GM23338 (cell line): ENCODE data around the gene VPS36. TPM values are rescaled to one million over a fixed set of nuclear protein-coding genes. Genes with fewer than 3 reads are reported as not detected.
"Not testable (repeated sequence)": the region's sequence is repeated elsewhere in the genome, so short reads cannot be mapped to it uniquely, and the experiment has no call there.

Experiments
- ATAC-seq: fragments of 200-7000 bp; cut with Tn5 transposase; 3 replicates; pipeline ENCODE4 v1.9.1; 2020
- DNase-seq: peaks from one replicate; pipeline ENCODE4 v3.0.0-alpha.2; 2015; ENCODE audit warnings: low spot score
- H2AFZ ChIP-seq: fragments of 200-600 bp; sonication (generic); 2 replicates; pipeline ENCODE4 v1.8.0; 2016; ENCODE audit warnings: antibody characterized with exemption, mild to moderate bottlenecking, moderate library complexity
- H3F3A ChIP-seq: fragments of 200-600 bp; sonication (generic); replicated peaks from 2 replicates; pipeline ENCODE4 v1.8.0; 2017; ENCODE audit warnings: antibody characterized with exemption, mixed run types, low read depth
- H3K27ac ChIP-seq: fragments of 200-600 bp; sonication (generic); 2 replicates; pipeline ENCODE4 v1.6.1; 2016; ENCODE audit warnings: low read depth
- H3K27me3 ChIP-seq: fragments of 200-600 bp; sonication (generic); 2 replicates; pipeline ENCODE4 v1.8.0; 2016; ENCODE audit warnings: mild to moderate bottlenecking, mixed run types, moderate library complexity; ENCODE audit not compliant: insufficient read depth
- H3K36me3 ChIP-seq: fragments of 200-600 bp; sonication (generic); 2 replicates; pipeline ENCODE4 v1.8.0; 2016; ENCODE audit warnings: mild to moderate bottlenecking; ENCODE audit not compliant: insufficient read depth
- H3K4me1 ChIP-seq: fragments of 200-600 bp; sonication (generic); 2 replicates; pipeline ENCODE4 v1.8.0; 2016; ENCODE audit warnings: mild to moderate bottlenecking, moderate library complexity; ENCODE audit not compliant: insufficient read depth
- H3K4me2 ChIP-seq: fragments of 200-600 bp; sonication (generic); 2 replicates; pipeline ENCODE4 v1.7.1; 2017; ENCODE audit warnings: mixed run types
- H3K4me3 ChIP-seq: fragments of 200-600 bp; sonication (generic); 2 replicates; pipeline ENCODE4 v1.6.1; 2016; ENCODE audit warnings: mixed run types
- H3K79me2 ChIP-seq: fragments of 200-600 bp; sonication (generic); replicated peaks from 2 replicates; pipeline ENCODE4 v1.8.0; 2017; ENCODE audit warnings: mild to moderate bottlenecking; ENCODE audit not compliant: insufficient read depth
- H3K9me2 ChIP-seq: fragments of 200-600 bp; sonication (generic); 2 replicates; pipeline ENCODE4 v1.8.0; 2017; ENCODE audit not compliant: insufficient read depth
- H4K20me1 ChIP-seq: fragments of 200-600 bp; sonication (generic); replicated peaks from 2 replicates; pipeline ENCODE4 v1.8.0; 2017; ENCODE audit warnings: mild to moderate bottlenecking; ENCODE audit not compliant: insufficient read depth
- H3K27ac Mint-ChIP-seq: 2 replicates; pipeline ENCODE4 v1.8.0; 2020; ENCODE audit warnings: inconsistent platforms, mild to moderate bottlenecking, moderate library complexity, mixed read lengths
- H3K27me3 Mint-ChIP-seq: 3 replicates; pipeline ENCODE4 v1.8.0; 2022; ENCODE audit warnings: low read depth, mild to moderate bottlenecking, moderate library complexity, mixed read lengths, inconsistent platforms; ENCODE audit not compliant: insufficient read depth, poor library complexity
- H3K36me3 Mint-ChIP-seq: 3 replicates; pipeline ENCODE4 v1.8.0; 2021; ENCODE audit warnings: low read depth, mild to moderate bottlenecking, inconsistent platforms, moderate library complexity, mixed read lengths
- H3K4me1 Mint-ChIP-seq: 3 replicates; pipeline ENCODE4 v1.8.0; 2020; ENCODE audit warnings: mild to moderate bottlenecking, inconsistent platforms, mixed read lengths
- H3K4me3 Mint-ChIP-seq: 3 replicates; pipeline ENCODE4 v1.8.0; 2021; ENCODE audit warnings: moderate library complexity, mild to moderate bottlenecking, inconsistent platforms, mixed read lengths
- H3K9me3 Mint-ChIP-seq: 3 replicates; pipeline ENCODE4 v1.8.0; 2020; ENCODE audit warnings: moderate library complexity, mild to moderate bottlenecking, inconsistent platforms, mixed read lengths
- EZH2phosphoT487 ChIP-seq: fragments of 200-600 bp; sonication (generic); IDR thresholded peaks from one replicate; pipeline ENCODE4 v1.8.1; 2018; ENCODE audit warnings: antibody characterized with exemption; ENCODE audit not compliant: unreplicated experiment
- JUNB ChIP-seq: IDR thresholded peaks from one replicate; pipeline ENCODE4 v1.6.1; 2016; ENCODE audit warnings: antibody characterized with exemption; ENCODE audit not compliant: unreplicated experiment
- NANOG ChIP-seq: IDR thresholded peaks from 2 replicates; pipeline ENCODE4 v1.6.1; 2016; ENCODE audit warnings: antibody characterized with exemption, borderline replicate concordance
- POLR2AphosphoS5 ChIP-seq: IDR thresholded peaks from 2 replicates; pipeline ENCODE4 v1.6.1; 2016; ENCODE audit warnings: antibody characterized with exemption, low read depth
- STAT1 ChIP-seq: IDR thresholded peaks from one replicate; pipeline ENCODE4 v1.6.1; 2016; ENCODE audit warnings: antibody characterized with exemption; ENCODE audit not compliant: unreplicated experiment
- ZNF114 ChIP-seq: fragments of 250-450 bp; sonication (Bioruptor Pico); IDR thresholded peaks from 2 replicates; pipeline ENCODE4 v1.5.0; 2020; ENCODE audit warnings: mild to moderate bottlenecking, moderate library complexity
- ZNF331 ChIP-seq: fragments of 250-450 bp; sonication (Bioruptor Pico); IDR thresholded peaks from 2 replicates; pipeline ENCODE4 v1.5.0; 2020; ENCODE audit warnings: low read depth, mild to moderate bottlenecking, moderate library complexity
- polyA plus RNA-seq: library from polyadenylated mRNA; unstranded; fragments of >200 nt; fragmentation: Nextera tagmentation; extraction: Ambion mirVana; gene quantifications from 2 replicates; pipeline ENCODE4 v1.2.1, GENCODE V29; 2016
- total RNA-seq: library from RNA; depleted of rRNA; stranded (reverse); fragments of >200 nt; shearing (Covaris generic); gene quantifications from 2 replicates; pipeline ENCODE4 v1.2.3, GENCODE V29; 2014
- TF ChIP-seq, protein P1 (sequence below): IDR thresholded peaks from one replicate; pipeline ENCODE4 v1.6.1; 2018; ENCODE audit warnings: antibody characterized with exemption; ENCODE audit not compliant: unreplicated experiment
- TF ChIP-seq, protein P2 (sequence below), 2 experiments: fragments of 200-600 bp in 1 of 2; sonication (generic) in 1 of 2; conservative IDR thresholded peaks; 2 replicates each; pipeline versions ENCODE4 v1.5.1 to v1.6.1; 2016 to 2017; ENCODE audit warnings: antibody characterized with exemption in 2 of 2, low read depth in 2 of 2, mild to moderate bottlenecking in 2 of 2, moderate library complexity in 1 of 2

VPS36 gene
- total and polyA plus RNA-seq, 2 experiments from 2014 or later: 28.9 to 36.2 TPM

GRCh38 chr13:52480677-52481428, 30.4 kb upstream of the VPS36 start:
- Mint-ChIP-seq H3K36me3 (peaks cover 10% of the 10 kb centered on the region; the same call in 2 of the 3 replicates), H3K27ac (peak overlapping the region; percentile 78; the same call in 1 of the 2 replicates)
- H3K27me3 Mint-ChIP-seq, H3K27me3 ChIP-seq, H4K20me1 ChIP-seq, H3K36me3 ChIP-seq, H3F3A ChIP-seq, H3K9me3 Mint-ChIP-seq, H3K4me3 ChIP-seq, H3K27ac ChIP-seq, H2AFZ ChIP-seq, H3K4me1 ChIP-seq, ATAC-seq, H3K4me1 Mint-ChIP-seq, H3K79me2 ChIP-seq, H3K4me3 Mint-ChIP-seq, H3K9me2 ChIP-seq: not testable (repeated sequence)
- H3K4me2 ChIP-seq: 0 out of 2 replicates have a peak overlapping the region, but pooled peaks have one; percentile 22
- peak; percentile 11 for DNase-seq

DNA sequence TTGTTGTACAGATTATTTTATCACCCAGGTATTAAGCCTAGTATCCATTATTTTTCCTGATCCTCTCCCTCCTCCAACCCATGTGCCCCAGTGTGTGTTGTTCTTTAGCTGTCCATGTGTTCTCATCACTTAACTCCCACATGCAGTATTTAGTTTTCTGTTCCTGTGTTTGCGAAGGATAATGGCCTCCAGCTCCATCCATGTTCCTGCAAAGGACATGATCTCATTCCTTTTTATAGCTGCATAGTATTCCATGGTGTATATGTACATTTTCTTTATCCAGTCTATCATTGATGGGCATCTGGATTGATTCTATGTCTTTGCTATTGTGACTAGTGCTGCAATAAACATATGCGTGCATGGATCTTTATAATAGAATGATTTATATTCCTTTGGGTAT, 18.1 kb upstream of the VPS36 start:
- H3K27me3 ChIP-seq, H3K9me2 ChIP-seq, H4K20me1 ChIP-seq, H3K79me2 ChIP-seq, H3K9me3 Mint-ChIP-seq, H2AFZ ChIP-seq, ATAC-seq, H3K4me1 Mint-ChIP-seq, H3F3A ChIP-seq, H3K4me3 Mint-ChIP-seq, H3K27me3 Mint-ChIP-seq, H3K4me3 ChIP-seq, H3K27ac Mint-ChIP-seq, H3K27ac ChIP-seq, H3K4me2 ChIP-seq, H3K4me1 ChIP-seq, DNase-seq: not testable (repeated sequence)
- peaks cover 48% of the 10 kb centered on the region for H3K36me3 ChIP-seq
- H3K36me3 Mint-ChIP-seq: peaks cover 74% of the 10 kb centered on the region

GRCh38 chr13:52463526-52463925, 13.1 kb upstream of the VPS36 start:
- no peaks in the 10 kb centered on the region for H3K4me1 Mint-ChIP-seq
- no peaks in the 10 kb centered on the region for H3K27me3 ChIP-seq
- no peaks in the 10 kb centered on the region; the same call in 1 of the 2 replicates for H4K20me1 ChIP-seq
- no peak for ATAC-seq
- H3K79me2 ChIP-seq: peaks cover 22% of the 10 kb centered on the region
- no peak overlapping the region for H2AFZ ChIP-seq
- H3K27ac ChIP-seq: no peak overlapping the region
- no peak overlapping the region for H3K4me3 Mint-ChIP-seq
- peaks cover 56% of the 10 kb centered on the region for H3K36me3 ChIP-seq
- no peaks in the 10 kb centered on the region for H3K9me3 Mint-ChIP-seq
- no peaks in the 10 kb centered on the region for H3K4me1 ChIP-seq
- H3K27ac Mint-ChIP-seq: no peak overlapping the region
- no peak overlapping the region for H3K4me2 ChIP-seq
- H3K27me3 Mint-ChIP-seq: peaks cover 2% of the 10 kb centered on the region
- H3K36me3 Mint-ChIP-seq: peaks cover 82% of the 10 kb centered on the region
- no peaks in the 10 kb centered on the region for H3F3A ChIP-seq
- no peak for DNase-seq
- no peak overlapping the region for H3K4me3 ChIP-seq
- H3K9me2 ChIP-seq: 0 out of 2 replicates have a peak, but pooled peaks cover 2% of the 10 kb centered on the region
- TF ChIP-seq JUNB (no peak), ZNF114 (CRISPR knock-in tag) (no peak), STAT1 (no peak), EZH2phosphoT487 (no peak), NANOG (no peak), ZNF331 (CRISPR knock-in tag) (no peak), POLR2AphosphoS5 (no peak)
- TF ChIP-seq, protein P1, sequence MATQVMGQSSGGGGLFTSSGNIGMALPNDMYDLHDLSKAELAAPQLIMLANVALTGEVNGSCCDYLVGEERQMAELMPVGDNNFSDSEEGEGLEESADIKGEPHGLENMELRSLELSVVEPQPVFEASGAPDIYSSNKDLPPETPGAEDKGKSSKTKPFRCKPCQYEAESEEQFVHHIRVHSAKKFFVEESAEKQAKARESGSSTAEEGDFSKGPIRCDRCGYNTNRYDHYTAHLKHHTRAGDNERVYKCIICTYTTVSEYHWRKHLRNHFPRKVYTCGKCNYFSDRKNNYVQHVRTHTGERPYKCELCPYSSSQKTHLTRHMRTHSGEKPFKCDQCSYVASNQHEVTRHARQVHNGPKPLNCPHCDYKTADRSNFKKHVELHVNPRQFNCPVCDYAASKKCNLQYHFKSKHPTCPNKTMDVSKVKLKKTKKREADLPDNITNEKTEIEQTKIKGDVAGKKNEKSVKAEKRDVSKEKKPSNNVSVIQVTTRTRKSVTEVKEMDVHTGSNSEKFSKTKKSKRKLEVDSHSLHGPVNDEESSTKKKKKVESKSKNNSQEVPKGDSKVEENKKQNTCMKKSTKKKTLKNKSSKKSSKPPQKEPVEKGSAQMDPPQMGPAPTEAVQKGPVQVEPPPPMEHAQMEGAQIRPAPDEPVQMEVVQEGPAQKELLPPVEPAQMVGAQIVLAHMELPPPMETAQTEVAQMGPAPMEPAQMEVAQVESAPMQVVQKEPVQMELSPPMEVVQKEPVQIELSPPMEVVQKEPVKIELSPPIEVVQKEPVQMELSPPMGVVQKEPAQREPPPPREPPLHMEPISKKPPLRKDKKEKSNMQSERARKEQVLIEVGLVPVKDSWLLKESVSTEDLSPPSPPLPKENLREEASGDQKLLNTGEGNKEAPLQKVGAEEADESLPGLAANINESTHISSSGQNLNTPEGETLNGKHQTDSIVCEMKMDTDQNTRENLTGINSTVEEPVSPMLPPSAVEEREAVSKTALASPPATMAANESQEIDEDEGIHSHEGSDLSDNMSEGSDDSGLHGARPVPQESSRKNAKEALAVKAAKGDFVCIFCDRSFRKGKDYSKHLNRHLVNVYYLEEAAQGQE: no peak
- TF ChIP-seq, protein P2, sequence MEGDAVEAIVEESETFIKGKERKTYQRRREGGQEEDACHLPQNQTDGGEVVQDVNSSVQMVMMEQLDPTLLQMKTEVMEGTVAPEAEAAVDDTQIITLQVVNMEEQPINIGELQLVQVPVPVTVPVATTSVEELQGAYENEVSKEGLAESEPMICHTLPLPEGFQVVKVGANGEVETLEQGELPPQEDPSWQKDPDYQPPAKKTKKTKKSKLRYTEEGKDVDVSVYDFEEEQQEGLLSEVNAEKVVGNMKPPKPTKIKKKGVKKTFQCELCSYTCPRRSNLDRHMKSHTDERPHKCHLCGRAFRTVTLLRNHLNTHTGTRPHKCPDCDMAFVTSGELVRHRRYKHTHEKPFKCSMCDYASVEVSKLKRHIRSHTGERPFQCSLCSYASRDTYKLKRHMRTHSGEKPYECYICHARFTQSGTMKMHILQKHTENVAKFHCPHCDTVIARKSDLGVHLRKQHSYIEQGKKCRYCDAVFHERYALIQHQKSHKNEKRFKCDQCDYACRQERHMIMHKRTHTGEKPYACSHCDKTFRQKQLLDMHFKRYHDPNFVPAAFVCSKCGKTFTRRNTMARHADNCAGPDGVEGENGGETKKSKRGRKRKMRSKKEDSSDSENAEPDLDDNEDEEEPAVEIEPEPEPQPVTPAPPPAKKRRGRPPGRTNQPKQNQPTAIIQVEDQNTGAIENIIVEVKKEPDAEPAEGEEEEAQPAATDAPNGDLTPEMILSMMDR (conservative IDR thresholded peaks at IDR 0.05; ENCODE audit: low read depth in 2 of 2): no peak
